MM.1S (cell line): ENCODE measurements around the gene GTF3C5.

Source experiments
- CTCF ChIP-seq: fragments of 300-600 bp; sonication (generic); IDR thresholded peaks from 2 replicates; pipeline ENCODE4 v1.5.1; 2016; ENCODE audit warnings: antibody characterized with exemption, low read length, mixed read lengths
- EZH2 ChIP-seq: fragments of 300-600 bp; sonication (generic); optimal IDR thresholded peaks from 2 replicates; pipeline ENCODE3; 2017; ENCODE audit warnings: low read depth, mild to moderate bottlenecking, antibody characterized with exemption, low read length, mixed read lengths
- EZH2phosphoT487 ChIP-seq: fragments of 300-600 bp; sonication (generic); IDR thresholded peaks from 2 replicates; pipeline ENCODE4 v1.6.1; 2018; ENCODE audit warnings: antibody characterized with exemption, low read length

- TF ChIP-seq CTCF (no peak), EZH2phosphoT487 (no peak), EZH2 (no peak)
Observed at GRCh38 chr9:133088756-133089155, 58.0 kb downstream of the GTF3C5 start.
